ENCODE measurements around the gene CIITA. TPM values are rescaled to one million over a fixed set of nuclear protein-coding genes. Genes with fewer than 3 reads are reported as not detected.

Gene CIITA
- total and polyA plus RNA-seq, 10 of the 15 experiments (the other 5 are each of a cell fraction or from before 2014, with no cell fraction given), result 11.5 to 145 (median 49.7) TPM

DNA sequence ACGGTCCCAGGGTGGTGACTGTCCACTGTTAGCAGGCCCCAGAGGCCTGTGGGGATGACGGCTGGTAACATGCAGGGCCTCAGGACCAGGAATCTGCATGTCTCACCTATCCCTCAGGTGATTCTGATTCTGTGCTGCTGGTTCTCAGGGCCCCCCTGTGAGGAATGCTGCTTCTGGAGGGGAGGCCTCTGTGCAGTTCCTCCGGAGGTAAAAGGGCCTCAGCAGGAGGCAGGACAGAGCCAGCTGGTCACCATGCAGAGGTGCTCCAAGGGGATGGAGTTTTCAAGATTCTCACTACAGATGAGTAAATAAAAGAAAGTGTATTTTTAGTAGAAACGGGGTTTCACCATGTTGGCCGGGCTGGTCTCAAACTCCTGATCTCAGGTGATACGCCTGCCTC, 101.1 kb downstream of the CIITA start:
- no peaks in the 10 kb centered on the region for H3K79me2 ChIP-seq (ENCODE audit: control insufficient read depth, insufficient read depth, low read length)
- no peak overlapping the region for H3K4me2 ChIP-seq (ENCODE audit: control insufficient read depth, insufficient read depth)
- ATAC-seq (no peak), FAIRE-seq (no peak), DNase-seq (ENCODE audit: low read depth, low spot score) (no peak)
- TF ChIP-seq GATAD2B (conservative IDR thresholded peaks at IDR 0.05; ENCODE audit: low read depth) (no peak), ZNF622 (IDR thresholded peaks at IDR 0.05) (no peak), RUNX3 (IDR thresholded peaks at IDR 0.05; ENCODE audit: low read length) (no peak), ZNF384 (IDR thresholded peaks at IDR 0.05; ENCODE audit: borderline replicate concordance, low read depth, low read length) (no peak), NRF1 (conservative IDR thresholded peaks at IDR 0.05; ENCODE audit: low read depth, low read length) (no peak), SMC3 (IDR thresholded peaks at IDR 0.05; ENCODE audit: borderline replicate concordance, low read length) (no peak), LARP7 (IDR thresholded peaks at IDR 0.05) (no peak), ZNF24 (IDR thresholded peaks at IDR 0.05) (no peak), SPI1 (IDR thresholded peaks at IDR 0.05; ENCODE audit: borderline replicate concordance, insufficient read depth, low read depth, low read length) (no peak)
- TF ChIP-seq, protein P1, sequence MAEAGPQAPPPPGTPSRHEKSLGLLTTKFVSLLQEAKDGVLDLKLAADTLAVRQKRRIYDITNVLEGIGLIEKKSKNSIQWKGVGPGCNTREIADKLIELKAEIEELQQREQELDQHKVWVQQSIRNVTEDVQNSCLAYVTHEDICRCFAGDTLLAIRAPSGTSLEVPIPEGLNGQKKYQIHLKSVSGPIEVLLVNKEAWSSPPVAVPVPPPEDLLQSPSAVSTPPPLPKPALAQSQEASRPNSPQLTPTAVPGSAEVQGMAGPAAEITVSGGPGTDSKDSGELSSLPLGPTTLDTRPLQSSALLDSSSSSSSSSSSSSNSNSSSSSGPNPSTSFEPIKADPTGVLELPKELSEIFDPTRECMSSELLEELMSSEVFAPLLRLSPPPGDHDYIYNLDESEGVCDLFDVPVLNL (IDR thresholded peaks at IDR 0.05; ENCODE audit: low read depth, low read length), result no peak
- TF ChIP-seq, protein P2, sequence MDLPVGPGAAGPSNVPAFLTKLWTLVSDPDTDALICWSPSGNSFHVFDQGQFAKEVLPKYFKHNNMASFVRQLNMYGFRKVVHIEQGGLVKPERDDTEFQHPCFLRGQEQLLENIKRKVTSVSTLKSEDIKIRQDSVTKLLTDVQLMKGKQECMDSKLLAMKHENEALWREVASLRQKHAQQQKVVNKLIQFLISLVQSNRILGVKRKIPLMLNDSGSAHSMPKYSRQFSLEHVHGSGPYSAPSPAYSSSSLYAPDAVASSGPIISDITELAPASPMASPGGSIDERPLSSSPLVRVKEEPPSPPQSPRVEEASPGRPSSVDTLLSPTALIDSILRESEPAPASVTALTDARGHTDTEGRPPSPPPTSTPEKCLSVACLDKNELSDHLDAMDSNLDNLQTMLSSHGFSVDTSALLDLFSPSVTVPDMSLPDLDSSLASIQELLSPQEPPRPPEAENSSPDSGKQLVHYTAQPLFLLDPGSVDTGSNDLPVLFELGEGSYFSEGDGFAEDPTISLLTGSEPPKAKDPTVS (IDR thresholded peaks at IDR 0.05; ENCODE audit: low read depth, low read length), result no peak
- TF ChIP-seq, protein P3, sequence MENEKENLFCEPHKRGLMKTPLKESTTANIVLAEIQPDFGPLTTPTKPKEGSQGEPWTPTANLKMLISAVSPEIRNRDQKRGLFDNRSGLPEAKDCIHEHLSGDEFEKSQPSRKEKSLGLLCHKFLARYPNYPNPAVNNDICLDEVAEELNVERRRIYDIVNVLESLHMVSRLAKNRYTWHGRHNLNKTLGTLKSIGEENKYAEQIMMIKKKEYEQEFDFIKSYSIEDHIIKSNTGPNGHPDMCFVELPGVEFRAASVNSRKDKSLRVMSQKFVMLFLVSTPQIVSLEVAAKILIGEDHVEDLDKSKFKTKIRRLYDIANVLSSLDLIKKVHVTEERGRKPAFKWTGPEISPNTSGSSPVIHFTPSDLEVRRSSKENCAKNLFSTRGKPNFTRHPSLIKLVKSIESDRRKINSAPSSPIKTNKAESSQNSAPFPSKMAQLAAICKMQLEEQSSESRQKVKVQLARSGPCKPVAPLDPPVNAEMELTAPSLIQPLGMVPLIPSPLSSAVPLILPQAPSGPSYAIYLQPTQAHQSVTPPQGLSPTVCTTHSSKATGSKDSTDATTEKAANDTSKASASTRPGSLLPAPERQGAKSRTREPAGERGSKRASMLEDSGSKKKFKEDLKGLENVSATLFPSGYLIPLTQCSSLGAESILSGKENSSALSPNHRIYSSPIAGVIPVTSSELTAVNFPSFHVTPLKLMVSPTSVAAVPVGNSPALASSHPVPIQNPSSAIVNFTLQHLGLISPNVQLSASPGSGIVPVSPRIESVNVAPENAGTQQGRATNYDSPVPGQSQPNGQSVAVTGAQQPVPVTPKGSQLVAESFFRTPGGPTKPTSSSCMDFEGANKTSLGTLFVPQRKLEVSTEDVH (IDR thresholded peaks at IDR 0.05; ENCODE audit: low read depth, partially characterized antibody), result no peak
- TF ChIP-seq, protein P4, sequence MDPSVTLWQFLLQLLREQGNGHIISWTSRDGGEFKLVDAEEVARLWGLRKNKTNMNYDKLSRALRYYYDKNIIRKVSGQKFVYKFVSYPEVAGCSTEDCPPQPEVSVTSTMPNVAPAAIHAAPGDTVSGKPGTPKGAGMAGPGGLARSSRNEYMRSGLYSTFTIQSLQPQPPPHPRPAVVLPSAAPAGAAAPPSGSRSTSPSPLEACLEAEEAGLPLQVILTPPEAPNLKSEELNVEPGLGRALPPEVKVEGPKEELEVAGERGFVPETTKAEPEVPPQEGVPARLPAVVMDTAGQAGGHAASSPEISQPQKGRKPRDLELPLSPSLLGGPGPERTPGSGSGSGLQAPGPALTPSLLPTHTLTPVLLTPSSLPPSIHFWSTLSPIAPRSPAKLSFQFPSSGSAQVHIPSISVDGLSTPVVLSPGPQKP (IDR thresholded peaks at IDR 0.05; ENCODE audit: low read depth, low read length), result no peak
- ChIA-PET RAD21 (ENCODE audit: unreplicated experiment) (no interaction called here), POLR2A (no interaction called here), CTCF (no interaction called here), SMC1A (ENCODE audit: uncharacterized antibody, unreplicated experiment) (no interaction called here)
- no peak overlapping the region for H2AFZ ChIP-seq (ENCODE audit: control insufficient read depth, low read depth, low read length)
- peaks cover 15% of the 10 kb centered on the region for H3K4me1 ChIP-seq (ENCODE audit: control insufficient read depth, insufficient read depth, low read length)
- intact Hi-C loops (cut with micrococcal nuclease; ENCODE audit: unreplicated experiment), result no loop called here
- WGBS (ENCODE audit: insufficient coverage, insufficient replicate concordance, low lambda C conversion rate, missing lambda C conversion rate), result 82% methylated on average over 6 of the region's 6 CpGs
- H3K27ac ChIP-seq (ENCODE audit: control insufficient read depth, insufficient read depth), result no peak overlapping the region
- in situ Hi-C loops (cut with MboI), result no loop called here
- no peaks in the 10 kb centered on the region for H3K27me3 ChIP-seq (replicated peaks in 1 of 2; ENCODE audit: control insufficient read depth in 2 of 2, insufficient read depth in 2 of 2, low read length in 1 of 2)
- H3K4me3 ChIP-seq, result no peak overlapping the region
- no peaks in the 10 kb centered on the region for H4K20me1 ChIP-seq (ENCODE audit: control insufficient read depth, insufficient read depth)
- H3K36me3 ChIP-seq (ENCODE audit: control insufficient read depth in 2 of 2, insufficient read depth in 2 of 2, low read length in 1 of 2), result peaks cover 11 to 17% of the 10 kb centered on the region in 2 experiments
- H3K9ac ChIP-seq (ENCODE audit: control insufficient read depth, insufficient read depth, low read length), result no peak overlapping the region
- H3K9me3 ChIP-seq (replicated peaks; ENCODE audit: control insufficient read depth, insufficient read depth, low read length), result no peaks in the 10 kb centered on the region
- no TSS peak for BruUV-seq (replicated peaks)
